GM15510 (cell line): ENCODE results near the gene TUBB4A.

Experiments used
- POLR2A ChIP-seq: IDR thresholded peaks from 3 replicates; pipeline ENCODE4 v1.6.1; 2011; ENCODE audit warnings: borderline replicate concordance; ENCODE audit not compliant: insufficient read length; ENCODE audit errors: extremely low read depth

Gene TUBB4A

DNA sequence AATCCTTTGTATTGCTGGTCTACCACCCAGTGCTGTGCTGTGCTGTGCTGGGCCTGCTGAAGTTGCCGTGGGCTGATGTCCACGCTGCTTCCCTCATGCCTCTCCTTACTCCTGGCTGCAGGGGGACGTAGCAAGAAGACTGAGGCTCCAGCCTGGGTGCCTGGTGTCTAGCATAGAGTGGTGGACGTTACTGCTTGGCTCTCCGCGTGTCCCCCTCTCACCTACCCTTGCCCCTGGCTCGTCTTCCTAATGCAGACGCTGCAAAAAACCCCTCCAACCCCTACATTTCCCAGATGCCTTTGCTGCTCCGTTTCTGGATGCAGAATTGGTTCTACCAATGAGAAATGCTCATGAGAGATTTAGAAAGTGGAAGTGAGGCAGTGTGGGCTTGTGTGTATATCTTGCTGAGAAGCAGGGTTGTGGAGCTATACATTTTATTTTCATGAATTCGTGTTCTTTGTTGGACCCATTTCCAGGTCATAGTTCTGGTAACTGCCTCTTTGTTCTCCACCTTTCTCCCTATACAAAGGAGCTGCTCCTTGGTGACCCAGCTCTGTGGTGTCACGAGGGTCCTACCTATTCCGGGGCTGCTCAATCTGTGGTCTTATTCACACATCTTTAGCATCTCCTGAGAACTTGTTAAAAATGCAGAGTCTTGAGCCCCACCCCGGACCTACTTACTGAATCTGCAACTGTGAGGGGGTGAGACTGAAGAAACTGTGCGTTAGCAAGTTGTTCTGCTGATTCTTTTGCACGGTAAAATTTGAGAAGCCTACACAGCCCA, 12.6 kb downstream of the TUBB4A start:
- TF ChIP-seq POLR2A, result peak; percentile 37

DNA sequence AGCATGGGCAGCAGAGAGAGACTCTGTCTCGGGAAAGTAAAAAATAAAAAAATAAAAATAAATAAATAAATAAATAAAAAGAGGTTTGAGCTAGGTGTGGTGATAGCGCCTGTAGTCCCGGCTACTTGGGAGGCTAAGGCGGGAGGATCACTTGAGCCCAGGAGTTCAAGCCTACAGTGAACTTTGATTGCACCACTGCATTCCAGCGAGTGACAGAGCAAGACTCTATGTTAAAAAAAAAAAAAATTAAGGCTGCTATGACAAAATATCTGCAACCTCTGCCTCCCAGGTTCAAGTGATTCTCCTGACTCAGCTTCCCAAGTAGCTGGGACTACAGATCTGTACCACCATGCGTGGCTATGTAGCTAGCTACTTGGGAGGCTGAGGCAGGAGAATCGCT, 17.3 kb downstream of the TUBB4A start:
- no peak for TF ChIP-seq POLR2A

DNA sequence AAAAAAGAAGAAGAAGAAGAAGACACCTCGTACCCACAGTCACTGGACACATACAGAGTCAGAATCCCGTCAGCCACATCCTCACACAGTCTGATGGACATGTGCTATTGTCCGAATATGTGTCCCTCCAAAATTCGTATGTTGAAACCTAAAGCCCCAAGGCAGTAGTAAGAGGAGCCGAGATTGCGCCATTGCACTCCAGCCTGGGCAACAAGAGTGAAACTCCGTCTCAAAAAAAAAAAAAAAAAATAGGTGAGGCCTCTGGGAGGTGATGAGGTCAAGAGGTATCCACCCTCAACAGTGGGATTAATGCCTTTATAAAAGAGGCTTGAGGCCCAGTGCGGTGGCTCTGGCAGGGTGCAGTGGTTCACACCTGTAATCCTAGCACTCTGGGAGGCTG, 17.9 kb downstream of the TUBB4A start:
- TF ChIP-seq POLR2A, result no peak

DNA sequence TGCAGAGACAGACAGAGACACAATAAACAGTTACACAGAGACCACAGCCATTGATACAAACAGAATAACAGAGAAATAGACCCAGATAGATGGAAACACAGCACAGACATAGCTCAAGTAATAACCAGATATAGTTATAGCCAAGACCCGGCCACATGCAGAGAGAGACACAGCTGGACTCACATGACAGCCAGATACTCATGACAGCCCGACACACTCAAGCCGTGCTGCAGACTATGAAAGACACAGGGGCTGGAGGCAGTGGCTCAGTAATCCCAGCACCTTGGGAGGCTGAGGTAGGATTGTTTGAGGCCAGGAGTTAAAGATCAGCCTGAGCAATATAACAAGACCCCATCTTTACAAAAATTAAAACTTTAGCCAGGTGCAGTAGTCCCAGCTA, 18.9 kb downstream of the TUBB4A start:
- TF ChIP-seq POLR2A, result no peak

DNA sequence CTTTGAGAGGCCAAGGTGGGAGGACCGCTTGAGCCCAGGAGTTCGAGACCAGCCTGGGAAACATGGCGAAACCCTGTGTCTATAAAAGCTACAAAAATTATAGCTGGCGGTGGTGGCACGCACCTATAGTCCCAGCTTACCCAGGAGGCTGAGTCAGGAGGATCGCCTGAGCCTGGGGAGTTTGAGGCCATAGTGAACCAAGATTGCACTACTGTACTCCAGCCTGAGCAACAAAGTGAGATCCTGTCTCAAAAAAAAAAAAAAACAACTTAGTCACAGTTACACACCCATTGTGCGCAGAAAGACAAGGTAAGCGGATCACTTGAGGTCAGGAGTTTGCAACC, 19.8 kb downstream of the TUBB4A start:
- TF ChIP-seq POLR2A, result no peak

DNA sequence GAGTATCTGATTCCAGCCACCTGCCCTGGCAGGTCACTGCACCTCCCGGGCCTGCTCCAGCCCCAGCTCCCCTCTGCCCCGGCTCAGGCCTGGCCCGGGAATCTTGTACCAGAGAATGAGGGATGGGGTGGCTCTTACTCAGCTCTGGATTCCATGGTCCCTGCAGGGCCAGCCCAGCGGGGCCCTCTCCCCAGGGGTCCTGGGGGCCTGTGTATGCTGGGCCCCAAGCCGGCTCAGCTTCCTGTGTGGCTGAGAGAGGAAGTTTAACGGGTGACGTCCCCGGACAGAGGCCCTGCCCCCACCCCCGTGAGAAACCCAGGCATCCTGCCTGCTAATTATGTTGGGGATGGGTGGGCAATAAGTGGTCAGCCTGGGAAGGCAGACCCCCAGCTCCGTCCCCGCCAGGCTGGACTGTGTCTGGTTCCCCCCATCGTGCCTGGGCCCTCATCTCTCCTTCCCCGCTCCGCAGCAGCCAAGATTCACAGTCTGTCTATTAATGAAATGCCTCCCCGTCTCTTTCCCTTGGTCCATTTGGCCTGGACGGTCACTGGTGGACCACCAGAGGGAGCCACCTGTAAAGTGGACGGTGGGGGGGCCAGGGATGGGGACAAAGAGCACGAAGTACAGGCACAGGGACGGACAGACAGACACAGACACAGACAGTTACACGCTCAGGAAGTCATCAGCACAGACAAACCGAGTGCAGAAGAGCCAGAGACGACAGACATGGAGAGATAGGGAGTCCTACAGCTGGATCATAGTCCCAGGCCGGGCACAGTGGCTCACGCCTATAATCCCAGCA, 20.4 kb downstream of the TUBB4A start, which contains the start of gene DENND1C:
Gene DENND1C, minus strand, starts transcription at position 247 of the 802 bp plus-strand sequence. Its CDS starts 92 bp downstream, at position 155.
- TF ChIP-seq POLR2A, result peak; percentile 77

DNA sequence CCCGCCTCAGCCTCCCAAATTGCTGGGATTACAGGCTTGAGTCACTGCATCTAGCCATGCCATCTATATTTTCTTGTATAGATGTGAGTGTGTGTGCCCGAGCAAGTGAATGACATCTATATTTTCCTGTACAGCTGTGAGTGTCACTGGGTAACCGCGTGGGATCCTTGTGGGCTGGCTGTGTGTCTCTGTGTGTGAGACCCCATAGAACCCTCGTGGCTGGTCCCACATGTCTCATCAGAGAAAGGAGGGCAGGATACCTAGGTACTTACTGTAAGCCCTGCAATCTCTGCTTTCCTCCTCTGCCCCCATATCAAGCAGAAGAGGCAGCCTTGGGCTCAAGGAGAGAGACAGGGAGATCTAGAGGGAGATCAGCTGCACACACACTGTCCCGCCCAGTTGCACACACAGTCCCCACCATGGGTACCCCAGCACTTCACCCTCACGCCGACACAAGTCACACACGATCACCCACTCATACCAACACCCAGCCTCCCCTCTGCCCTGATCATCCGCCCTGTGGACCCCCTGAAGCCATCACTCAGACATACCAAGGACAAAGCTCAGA, 21.2 kb downstream of the TUBB4A start:
- no peak for TF ChIP-seq POLR2A

DNA sequence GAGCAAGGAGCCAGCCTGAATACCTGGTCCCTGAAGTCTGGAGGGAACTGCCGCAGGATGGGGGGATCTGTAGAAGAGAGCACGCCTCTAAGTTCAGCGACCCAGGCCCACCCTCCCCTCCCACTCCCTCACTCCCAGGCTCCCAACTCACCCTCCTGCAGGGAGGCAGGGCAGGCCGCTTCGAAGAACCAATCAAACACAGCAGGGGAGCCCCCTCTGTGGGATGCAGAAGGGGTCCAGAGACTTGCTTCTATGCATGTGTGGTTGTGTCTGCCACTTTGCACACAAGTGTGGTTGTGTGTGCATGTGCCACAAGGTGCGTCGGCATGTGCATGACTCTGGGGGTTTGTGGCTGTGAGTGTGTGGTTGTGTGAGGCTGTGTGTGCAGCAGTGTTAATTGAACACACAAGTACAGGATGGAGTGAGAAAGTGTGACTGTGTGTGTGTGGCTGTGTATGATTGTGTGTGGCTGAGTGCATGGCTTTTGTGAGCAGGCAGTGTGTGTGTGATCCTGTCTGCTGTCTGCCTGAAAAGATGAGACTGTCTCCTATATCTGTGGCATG, 22.2 kb downstream of the TUBB4A start:
- TF ChIP-seq POLR2A, result no peak

DNA sequence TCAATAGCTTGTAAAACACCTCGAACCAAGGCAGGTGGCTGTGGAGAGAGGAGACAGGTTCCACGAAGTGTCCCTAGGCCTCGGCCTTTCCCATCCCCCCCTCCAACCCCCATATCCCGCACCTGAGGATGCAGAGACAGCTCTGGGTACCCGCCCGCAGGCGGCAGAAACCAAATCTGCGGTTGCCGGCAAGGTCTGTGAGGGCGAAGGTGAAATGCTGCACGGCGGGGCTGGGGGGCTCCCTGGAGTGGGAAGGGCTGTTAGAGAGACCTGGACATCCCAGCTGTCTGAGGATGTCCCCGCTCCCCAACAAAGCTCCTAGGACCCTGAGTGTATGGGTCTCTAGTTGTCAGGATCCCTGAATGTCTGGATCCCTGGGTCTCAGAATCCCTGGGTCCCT, 23.3 kb downstream of the TUBB4A start:
- no peak for TF ChIP-seq POLR2A

DNA sequence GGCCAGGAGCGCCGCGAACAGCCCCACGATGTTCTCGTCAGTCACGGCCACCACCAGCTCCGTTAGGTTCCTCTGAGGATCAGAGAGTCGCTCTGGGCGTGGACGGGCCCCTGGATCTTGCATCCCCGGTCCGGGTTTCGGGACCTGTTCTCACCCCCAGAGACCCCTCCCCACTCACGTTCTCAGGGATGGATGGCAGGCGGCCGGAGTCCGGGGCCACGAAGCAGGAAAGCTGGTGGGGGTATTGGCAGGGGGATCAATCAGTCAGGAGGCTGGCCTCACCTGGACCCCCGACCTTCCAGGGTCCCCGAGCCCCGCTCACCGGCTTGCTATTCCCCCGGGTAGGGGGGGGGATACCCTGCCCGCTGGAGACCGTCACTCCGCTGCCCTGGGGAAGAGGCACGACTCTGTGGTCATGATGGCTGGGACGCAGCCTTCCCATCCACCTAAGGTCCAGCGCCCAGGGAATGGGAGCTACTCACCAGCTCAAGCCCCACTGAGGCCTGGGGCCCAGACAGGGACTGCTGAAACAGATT, 25.1 kb downstream of the TUBB4A start:
- no peak for TF ChIP-seq POLR2A

DNA sequence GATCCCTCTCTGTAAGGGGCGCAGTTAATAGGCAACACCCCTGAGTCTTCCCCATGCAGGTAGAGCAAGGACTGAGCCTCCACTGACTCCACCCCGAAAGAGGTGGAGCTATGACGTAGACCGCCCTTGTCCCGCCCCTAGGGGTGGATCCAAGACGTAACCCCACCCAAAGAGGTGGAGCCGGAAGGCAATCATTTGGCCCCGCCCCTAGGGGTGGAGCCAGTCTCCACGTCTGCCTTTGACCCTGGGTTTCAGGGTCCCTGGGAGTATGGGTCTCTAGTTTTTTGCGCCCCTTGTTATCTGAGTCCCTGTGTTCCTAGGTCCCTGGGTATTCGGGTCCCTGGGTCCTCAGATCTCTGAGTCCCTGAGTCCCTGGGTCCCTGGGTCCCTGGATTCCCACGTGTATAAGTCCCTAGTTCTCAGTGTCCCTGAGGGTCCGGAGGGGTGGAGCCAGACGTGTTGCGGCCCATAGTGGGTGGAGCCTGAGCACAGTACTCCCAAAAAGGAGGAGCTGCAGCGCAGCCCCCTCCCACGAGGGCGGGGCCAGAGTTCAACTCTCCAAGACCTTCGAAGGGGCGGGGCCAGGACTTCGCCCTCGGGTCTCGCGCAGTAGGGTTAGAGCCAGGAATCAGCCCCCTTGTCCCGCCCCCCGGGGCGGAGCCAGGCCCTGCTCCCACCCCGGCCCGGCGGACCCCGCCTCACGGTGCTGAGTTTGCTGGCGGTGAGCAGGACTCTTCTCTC, 25.8 kb downstream of the TUBB4A start:
- TF ChIP-seq POLR2A, result no peak

DNA sequence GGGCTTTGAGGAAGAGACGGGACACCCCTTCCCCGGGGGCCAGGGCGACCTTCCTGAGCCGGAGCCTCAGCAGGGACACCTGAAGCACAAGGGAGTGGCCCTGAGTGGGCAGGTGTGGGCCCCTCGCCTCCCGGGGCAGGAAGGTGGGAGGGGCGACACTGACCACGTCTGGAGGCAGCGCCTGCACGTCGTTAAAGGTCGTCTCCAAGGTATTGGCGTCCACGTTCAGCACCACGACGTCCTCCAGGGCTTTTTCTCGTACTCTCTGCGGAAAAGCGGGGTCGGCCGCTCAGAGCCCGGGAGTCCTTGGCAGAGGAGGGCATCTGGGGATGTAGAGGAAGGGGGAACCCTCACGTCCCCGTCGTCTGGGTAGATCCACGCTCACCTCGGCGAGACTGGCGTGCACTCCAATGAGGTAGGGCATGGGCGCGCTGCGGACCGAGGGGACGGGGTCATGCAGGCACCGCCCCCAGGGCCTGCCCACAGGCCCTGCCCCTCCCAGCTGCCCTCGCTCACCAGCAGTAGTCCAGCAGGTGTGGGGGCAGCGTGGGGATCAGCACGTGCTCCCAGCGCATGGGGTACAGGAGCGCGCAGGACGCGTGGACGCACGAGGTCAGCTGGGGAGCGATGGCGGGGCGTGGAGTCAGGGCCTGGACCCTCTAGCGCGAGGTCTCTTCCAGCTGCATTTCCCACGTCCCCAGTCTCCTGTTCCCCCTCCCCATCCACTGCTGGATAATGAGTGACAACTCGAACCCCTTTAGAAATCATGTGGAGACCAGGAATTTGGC, 26.6 kb downstream of the TUBB4A start:
- TF ChIP-seq POLR2A, result no peak

DNA sequence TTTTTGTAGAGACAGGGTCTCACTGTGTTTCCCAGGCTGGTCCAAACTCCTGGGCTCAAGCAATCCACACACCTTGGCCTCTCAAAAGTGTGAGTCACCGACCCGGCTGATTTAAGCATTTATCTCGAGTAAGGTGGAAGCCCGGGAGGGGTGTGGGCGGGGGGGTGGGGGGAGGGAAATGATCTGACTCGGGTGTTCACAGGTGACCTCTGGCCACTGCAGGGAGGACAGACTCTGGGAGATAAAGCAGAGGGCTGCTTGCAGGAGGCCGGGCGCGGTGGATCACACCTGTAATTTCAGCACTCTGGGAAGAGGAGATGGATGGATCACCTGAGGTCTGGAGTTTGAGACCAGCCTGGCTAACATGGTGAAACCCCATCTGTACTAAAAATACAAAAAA, 28.5 kb downstream of the TUBB4A start:
- TF ChIP-seq POLR2A, result no peak

DNA sequence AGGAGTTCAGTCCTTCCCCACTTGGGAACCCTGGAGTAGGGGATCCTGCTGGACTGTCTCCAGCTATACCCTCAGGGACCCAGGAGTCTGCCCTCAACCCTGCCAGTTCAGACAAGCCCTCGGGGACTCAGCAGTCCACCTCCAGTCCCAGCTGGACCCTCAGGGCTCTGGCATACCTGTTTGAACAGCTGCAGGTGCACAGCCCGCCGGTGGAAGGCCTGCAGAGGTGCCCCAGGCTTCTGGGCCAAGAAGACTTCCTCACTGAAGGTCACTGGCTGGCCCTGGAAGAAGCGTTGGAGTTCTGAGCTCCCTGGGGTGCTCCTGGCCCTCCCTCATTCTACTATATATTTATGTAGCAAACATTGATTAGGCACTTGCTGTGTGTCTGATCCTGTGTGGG, 29.4 kb downstream of the TUBB4A start:
- no peak for TF ChIP-seq POLR2A
